ENCODE measurements around the gene GABARAPL2.
A peak's percentile ranks its signal among the peaks of the same experiment; 100 is the strongest.
"Not testable (repeated sequence)": the region's sequence is repeated elsewhere in the genome, so short reads cannot be mapped to it uniquely, and the experiment has no call there.

GABARAPL2 gene

DNA sequence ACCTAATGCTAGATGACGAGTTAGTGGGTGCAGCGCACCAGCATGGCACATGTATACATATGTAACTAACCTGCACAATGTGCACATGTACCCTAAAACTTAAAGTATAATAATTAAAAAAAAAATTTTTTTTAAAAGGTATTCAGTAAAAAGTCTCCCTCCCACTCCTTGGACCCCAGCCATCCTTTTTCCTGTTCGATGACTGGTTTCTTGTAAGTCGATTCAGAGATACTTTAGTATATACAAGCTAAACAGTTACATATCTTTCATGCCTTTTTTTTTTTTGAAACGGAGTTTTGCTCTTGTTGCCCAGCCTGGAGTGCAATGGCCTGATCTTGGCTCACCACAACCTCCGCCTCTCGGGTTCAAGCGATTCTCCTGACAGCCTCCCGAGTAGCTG is 25.7 kb downstream of the GABARAPL2 start:
- not testable (repeated sequence) for DNase-seq (ENCODE audit: low read depth)

DNA sequence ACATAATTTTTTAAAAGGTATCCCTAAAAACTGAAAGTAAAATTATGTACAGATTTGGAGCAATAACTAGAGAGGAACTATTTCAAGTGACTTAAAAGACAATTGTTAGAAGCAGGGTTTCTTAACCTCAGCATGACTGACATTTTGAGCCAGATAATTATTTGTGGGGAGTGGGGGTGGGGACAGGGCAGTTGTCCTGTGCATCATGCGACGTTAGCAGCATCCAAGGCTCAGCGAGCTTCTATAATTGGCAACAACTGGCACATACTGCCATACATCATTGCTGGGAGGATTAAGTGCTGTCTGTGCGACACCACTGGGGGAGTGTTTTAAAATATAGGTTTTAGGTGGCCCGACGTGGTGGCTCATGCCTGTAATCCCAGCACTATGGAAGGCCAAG is 27.1 kb downstream of the GABARAPL2 start:
- DNase-seq (ENCODE audit: low read depth), result no peak

DNA sequence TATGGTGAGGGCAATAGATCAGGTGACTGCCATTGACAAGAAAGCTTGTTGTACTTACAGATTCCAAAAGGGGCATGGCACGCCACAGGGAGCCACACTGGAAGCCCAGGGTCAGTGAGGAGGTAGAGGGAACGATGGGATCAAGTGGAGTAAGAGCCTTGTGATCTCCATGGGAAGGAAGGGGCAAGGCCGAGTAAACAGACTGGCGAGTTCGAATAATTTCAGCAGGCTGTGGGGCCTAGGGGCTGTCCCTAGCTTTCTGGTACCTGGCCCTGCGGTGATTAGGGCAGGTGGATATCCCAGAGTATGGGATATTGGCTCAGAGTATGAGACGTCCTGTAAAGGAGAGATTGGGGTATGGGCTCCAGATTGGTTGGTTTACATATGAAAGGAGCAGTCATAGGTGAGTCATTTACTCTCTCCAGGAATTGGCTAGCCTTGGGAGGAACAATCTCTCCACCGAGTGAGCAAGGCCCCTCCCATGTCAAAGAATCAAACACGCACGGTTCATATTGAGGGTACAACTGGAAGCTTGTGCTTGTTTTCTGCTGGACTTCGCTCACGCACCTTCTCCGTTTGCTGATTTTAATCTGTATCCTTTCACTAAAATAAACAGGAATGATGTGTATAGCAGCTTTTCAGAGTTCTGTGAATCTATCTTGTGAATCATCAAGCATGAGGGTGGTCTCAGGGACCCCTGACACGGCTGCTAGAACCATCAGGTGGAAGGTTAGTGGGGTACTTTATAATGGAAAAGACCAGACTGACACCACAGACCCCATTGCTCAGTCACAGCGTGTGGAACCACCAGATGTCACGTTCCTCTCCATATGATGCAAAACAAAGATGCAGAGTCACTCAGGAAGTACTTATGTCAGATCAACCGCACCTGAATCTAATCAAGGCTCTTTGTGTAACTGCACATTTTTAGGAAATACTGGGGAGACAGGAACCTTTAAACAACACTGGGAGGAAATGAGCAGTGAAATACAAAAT is 27.9 kb downstream of the GABARAPL2 start:
- DNase-seq (ENCODE audit: low read depth), result no peak

DNA sequence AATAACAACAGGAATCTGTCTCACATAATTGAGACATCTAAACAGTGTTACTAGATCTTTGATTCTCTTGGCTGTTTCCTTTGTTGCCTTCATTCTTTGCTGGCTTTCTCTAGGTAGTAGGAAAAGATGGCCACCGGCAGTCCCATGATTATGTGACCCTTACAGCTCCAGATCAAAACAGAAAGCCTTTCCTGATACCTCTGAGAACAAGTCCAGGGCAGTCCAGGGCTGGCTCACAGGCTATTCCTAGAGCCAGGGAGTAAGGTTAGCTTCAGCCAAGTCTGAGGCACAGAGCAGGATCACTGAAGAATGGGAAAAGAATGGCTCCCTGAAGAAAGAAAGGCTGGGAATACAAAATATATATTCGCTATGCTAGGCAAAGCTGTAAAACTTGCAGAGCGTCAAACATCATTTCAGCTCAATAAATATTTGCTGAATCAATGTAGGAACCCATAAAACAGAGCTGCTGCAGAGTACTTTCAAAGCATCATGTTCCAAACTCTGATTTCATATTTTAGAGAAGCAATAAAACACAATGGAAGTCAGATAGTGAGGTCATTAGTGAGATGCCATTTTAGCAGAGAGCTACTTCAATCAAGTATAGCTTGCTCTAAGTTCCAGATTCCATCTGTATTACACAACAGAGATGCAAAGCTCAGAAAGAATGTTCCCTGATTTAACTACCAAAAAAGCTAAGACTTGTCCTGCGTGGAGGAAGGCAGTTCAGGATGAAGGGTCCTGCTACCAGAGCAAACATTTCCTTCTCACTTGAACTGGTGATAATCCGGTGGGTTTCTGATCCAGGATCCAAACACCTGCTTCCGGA is 33.5 kb downstream of the GABARAPL2 start:
- DNase-seq (ENCODE audit: low read depth), result no peak

GRCh38 chr16:75603241-75603640 is 37.1 kb downstream of the GABARAPL2 start:
- DNase-seq (ENCODE audit: low read depth), result no peak

DNA sequence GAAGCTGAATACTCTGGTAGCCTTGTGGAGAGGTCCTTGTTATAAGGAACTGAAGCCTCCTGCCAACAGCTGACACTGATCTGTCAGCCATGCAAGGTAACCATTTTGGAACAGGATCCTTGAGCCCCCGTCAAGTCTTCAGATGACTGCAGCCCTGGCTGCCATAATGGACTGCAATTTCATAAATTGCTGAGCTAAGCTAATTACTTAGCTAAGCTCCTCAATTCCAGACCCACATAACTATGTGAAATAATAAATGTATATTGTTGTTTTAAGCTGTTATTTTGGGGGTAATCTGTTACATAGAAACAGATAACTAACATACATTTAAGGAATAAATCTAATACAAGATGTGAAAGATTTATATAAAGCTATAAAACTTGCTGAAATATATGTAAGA is 40.3 kb downstream of the GABARAPL2 start:
- no peak for DNase-seq (ENCODE audit: low read depth)

GRCh38 chr16:75614066-75614897 is 48.1 kb downstream of the GABARAPL2 start:
- no peak for DNase-seq (ENCODE audit: low read depth)

- DNase-seq (ENCODE audit: low read depth), result no peak
Measured at GRCh38 chr16:75615619-75616018, 49.4 kb downstream of the GABARAPL2 start.

DNA sequence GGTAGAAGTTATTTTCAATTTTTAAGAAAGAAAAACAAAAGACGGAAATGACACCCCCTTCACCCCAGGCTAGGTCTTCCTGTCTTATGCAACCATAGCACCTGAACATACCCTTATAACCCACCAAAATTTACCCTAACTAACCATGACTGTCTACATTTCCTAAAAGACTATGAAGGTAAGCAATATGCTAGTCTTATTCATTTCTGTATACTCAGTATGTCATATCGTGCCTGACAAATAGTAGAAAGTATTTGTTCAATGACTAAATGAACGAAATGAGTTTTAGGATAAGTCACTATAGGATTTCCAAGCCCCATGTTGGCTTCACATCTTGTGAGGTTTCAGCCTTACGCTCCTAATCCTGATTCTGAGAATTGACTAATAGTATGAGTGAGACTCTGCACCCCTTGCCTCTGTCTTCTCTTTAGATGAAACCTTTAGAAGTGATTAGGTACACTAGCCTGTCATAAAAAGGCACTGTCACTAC is 50.4 kb downstream of the GABARAPL2 start:
- DNase-seq (ENCODE audit: low read depth), result no peak

- DNase-seq (ENCODE audit: low read depth), result no peak
Measured at GRCh38 chr16:75617121-75617520, 50.9 kb downstream of the GABARAPL2 start.

DNA sequence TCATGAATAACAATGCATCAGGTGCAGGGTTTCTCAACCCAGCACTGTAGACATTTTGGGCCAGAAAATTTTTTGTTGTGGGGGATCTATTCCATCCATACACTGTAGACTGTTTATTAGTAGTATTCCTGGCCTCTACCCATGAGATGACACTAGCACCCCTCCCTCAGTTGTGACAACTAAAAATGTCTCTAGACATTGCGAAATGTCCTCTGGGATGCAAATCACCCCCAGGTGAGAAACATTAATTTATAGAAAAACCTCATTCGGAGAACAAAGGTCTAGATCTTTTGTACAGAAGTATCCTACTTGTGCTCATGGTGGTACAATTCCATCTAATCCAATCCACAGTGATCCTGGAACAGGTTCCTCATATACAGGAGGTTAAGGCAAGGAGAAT is 52.6 kb downstream of the GABARAPL2 start:
- DNase-seq (ENCODE audit: low read depth), result no peak

DNA sequence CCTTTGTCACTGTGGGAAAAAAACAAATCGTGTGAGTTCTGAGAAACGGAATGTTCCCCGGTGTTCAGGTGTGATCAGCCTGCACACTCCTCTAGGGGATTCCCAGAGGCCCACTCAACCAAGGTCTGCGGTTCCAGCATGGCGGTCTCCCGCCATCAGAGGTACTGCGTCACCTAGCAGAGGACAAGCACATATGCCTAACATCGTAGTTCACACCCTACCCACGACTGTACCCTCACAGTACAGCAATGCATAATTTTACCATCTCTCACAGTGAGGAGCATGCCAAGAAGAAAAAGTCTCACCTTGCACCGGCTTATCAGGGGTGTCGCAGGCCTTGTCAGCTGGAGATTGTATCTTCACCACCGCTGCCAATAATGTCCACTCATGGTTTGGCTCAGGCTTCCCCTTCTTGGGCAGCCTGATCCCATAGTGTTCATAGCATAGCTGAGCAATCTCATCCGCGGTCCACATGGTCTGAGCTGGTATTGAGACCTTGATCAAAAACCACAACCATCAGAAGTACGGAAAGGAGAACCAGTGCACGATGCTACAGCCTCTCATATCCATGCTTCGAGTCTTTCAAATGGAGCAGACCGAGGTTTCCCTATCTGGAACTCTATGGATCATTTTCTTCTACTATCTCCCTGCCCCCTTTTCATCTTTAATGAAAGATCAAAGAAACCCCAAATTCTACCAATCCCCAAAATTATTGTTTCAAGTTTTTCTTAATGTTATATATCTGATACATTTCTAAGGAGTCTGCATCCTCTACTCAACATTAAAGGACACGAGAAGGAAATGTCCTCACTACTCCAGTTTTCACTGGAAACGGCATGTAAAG is 54.4 kb downstream of the GABARAPL2 start:
- DNase-seq (ENCODE audit: low read depth), result peak; percentile 8

GRCh38 chr16:75621170-75621477 is 54.9 kb downstream of the GABARAPL2 start:
- no peak for DNase-seq (ENCODE audit: low read depth)

- peak; percentile 99 for DNase-seq (ENCODE audit: low read depth)
Measured at GRCh38 chr16:75622761-75623605, 56.8 kb downstream of the GABARAPL2 start, which contains the start of gene ADAT1. ADAT1 (minus strand) TSS chr16:75623281; CDS start chr16:75620799, 2,482 bp downstream.

- no peak for DNase-seq (ENCODE audit: low read depth)
Measured at GRCh38 chr16:75624921-75625334, 58.7 kb downstream of the GABARAPL2 start.

GRCh38 chr16:75626806-75627205 is 60.6 kb downstream of the GABARAPL2 start:
- DNase-seq (ENCODE audit: low read depth), result no peak

Measured in T-helper 22 cell (primary cell).